SK-N-DZ (cell line): Measurements from ENCODE around the gene CCNB3.

Experiments used
- DNase-seq: peaks from one replicate; pipeline ENCODE4 v3.0.0-alpha.2; 2015; ENCODE audit warnings: low spot score
- small RNA-seq, 2 experiments: library from RNA; depleted of rRNA; stranded (forward); fragments of <200 nt; gene quantifications; one replicate each; pipeline ENCODE3, GENCODE V24; 2014

CCNB3 gene

DNA sequence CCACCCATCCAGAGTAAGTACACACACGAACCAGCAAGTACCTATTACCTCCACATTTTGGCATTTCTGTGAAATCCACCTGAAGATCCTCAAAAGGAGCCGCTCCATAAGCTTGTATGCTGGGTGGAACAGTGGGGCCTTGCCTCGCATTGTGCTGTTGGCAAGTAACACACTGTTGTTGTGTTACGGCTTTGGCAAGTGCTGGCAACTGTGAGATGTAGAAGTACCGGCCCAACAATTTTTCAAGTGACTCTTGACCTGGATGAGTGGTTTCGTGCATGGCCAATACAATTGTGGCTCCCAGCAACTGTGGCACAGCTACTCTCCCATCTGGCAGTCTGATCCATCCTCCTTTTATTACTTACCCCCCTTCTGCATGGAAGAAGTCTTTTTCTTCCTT is 128.7 kb downstream of the CCNB3 start:
- no peak for DNase-seq

DNA sequence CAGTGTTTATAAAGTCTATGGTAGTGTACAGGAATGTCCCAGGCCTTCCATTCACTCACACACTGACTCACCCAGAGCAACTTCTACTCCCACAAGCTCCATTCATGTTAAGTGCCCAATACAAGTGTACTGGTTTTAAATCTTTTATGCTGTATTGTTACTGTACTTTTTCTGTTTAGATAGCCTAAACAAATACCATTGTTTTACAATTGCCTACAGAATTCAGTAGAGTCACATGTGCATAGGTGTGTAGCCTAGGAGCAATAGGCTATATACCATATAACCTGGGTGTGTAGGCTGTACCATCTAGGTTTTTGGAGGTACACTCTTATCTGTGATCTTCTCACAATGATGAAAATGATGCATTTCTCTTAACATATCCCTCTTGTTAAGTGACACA is 139.4 kb downstream of the CCNB3 start:
- no peak for DNase-seq

DNA sequence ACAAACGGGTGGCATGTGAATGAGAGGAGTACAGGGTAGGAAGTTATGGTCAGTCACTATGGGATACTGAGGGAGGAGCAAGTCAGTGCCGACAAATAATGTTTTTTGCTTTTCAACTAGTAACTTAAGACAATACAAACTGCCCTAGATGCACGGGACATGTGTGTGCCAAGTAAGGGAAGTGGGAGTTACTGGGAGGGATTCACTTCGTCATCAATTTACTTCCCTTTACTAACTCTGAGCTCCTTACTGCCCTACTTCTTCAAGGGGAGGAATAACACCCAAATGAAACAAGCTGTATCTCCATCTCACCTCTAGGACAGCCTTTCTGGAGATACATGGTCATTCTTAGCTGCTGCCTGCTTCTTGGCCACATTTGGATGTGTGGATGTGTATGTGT is 168.4 kb downstream of the CCNB3 start:
- no peak for DNase-seq

DNA sequence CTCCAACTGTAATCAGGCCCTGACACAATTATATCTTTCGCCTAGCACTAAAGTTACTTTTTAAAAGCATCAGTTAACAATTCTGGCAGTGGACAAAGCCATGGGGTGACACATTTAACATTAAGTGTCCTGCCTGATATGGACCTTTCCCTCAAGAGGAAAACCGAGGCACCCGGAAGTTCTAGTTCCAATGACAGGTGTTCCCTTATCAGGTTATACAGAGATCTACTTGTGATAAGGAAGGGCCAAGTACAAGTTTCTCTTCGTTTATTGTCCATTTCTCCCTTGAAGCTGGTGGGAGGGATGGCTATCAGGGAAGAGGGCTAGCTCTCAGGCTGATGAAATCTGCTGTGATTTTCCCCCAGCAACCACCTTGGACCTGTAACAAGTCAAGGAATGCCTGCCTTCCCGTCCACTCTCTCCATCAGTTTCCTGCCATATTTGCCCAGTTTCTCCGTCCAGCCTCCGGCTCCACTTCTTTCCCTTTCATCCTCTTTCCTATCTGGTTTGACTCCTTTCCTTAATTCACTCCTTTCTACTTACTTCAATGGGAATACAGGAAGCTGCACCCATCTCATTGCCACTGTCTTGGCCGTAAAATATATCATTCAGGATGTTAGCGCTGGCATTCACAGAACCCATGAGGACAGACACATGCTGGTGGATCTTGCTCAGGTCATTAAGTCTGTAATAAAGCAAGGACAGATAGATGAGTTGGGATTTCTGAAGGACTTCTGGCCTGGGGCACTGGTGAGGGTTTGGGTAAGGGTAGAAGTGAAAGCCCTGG is 171.1 kb downstream of the CCNB3 start:
- DNase-seq, result no peak

DNA sequence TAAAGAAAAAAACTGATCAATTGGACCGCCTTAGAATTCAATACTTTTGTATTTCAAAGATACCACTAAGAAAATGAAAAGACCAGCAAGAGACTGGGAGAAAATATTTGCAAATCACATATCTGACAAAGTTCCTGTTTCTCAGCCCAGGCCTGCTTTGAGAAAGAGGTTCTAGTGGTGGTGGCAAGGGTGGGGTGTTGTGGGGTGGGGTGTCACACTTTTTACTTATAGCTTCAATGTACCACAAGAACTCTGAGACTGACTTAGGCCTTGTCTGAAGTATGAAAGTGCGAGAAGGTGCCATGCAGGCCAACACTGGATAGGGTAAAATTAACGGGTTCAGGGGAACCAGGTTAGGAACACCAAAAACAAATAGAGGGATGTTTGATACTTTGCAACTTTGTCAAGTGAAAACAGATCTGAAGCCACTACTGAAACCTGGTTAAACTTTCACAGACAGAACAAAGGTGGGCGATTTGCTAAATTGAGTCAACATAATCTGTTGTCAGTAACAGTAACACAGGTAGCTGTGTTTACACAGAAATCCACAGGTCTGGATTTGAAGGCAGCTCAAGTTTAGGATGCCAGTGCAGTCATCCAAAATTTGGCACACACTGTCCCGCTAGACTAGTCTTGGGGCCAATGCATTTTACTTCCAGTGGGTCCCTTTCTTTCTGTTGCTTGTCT is 177.3 kb downstream of the CCNB3 start:
- no peak for DNase-seq

DNA sequence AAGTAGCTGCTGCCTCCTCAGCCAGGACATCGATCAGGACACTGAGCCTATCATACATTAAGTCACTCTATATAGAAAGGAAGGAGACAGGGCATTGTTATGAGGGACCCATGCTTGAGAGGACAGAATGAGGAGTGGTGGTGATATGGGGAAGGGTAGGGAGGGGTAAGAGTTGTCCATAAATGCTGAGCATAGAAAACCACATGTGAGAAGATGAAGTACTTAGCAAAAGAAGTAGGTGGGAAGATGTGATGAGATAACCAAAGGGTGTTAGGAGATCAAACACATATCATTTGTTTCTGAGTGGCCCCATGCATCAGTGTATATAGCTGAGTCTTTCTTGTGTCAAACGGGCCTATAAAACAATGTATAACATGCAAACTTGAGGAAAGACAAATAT is 182.0 kb downstream of the CCNB3 start:
- DNase-seq, result no peak

DNA sequence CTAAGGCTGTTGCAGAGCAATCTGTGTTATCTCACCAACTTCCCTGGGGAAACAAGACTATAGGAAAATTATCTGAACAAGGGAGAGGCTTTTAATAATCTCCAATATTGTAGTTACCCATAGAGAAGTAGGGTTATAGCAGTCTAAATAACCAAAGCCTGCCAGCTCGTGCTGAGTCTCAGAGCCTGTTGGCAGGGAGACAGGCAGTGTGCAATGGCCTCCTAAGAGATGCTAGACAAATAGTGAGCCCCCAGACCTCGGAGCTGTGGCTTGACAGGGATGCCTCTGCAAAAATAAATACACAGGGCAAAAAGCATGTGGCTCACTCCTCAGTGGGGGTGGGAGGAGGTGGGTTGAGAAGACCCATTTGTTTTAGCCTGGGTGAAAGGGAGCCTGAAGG is 189.3 kb downstream of the CCNB3 start:
- no peak for DNase-seq

Small RNA genes lying within 50 kb of the gene (small RNA-seq; reads per million reads assigned to genes)
- gene PYY3 (0 reads per million in 2 experiments), gene RF00019 (0 reads per million in 2 experiments)
